ENCODE data around the gene DDX56. TPM values are rescaled to one million over a fixed set of nuclear protein-coding genes. Genes with fewer than 3 reads are reported as not detected.

DDX56 gene
- total and polyA plus RNA-seq, 2 donors from 2014 or later: 62.0 to 83.6 TPM

DNA sequence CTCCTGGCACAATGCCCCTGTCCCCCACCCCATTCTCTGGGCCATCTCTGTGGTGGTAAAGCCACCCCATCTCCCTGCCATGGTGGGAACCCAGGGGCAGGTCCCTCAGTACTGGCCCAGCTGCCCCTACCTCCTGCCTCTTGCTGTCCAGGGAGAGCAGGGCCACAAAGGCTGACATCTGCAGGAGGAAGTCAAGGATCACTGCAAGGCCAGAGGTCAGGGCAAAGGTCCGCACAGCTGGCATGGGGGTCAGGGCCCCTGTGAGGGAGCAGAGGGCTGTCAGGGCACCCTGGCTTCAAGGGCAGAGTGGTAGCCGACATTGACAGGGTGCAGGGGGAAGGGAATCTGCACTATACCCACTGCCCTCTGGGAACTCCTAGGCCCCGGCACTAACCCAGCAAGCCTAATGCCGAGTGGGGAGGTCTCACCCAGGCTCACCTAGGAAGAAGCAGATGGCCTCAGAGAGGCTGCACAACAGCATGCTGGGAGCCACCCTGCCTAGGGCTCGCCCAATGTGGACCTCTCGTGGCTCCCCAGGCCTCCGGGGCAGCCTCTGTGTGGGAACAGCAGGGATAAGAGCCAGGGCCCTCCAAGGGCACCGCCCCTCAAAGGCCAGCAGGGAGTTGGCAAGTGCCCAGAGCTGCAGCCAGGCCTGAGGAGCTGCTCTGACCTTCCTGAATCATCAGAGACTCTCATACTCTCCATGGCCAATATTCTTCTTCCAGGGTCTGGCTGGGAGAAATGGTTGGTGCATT, 40.2 kb downstream of the DDX56 start:
- Histone ChIP-seq H3K27ac (ENCODE audit: low read depth in 2 of 2, low read length in 2 of 2) (no peak overlapping the region), H3K4me3 (ENCODE audit: low read length in 3 of 3) (no peak overlapping the region), H3K9me3 (ENCODE audit: control insufficient read depth in 2 of 3, insufficient read depth in 1 of 3, low read length in 3 of 3) (no peaks in the 10 kb centered on the region), H3K9ac (ENCODE audit: low read length in 3 of 3) (no peak overlapping the region), H3K27me3 (ENCODE audit: control insufficient read depth, insufficient read depth, low read length) (no peaks in the 10 kb centered on the region), H3K36me3 (ENCODE audit: control insufficient read depth in 2 of 3, insufficient read depth in 3 of 3, low read length in 3 of 3) (no peaks in the 10 kb centered on the region), H3K4me1 (ENCODE audit: control insufficient read depth in 2 of 3, insufficient read depth in 2 of 3, low read depth in 1 of 3, low read length in 3 of 3) (no peaks in the 10 kb centered on the region)
- intact Hi-C loops (cut with DNase I): no loop called here
- DNase-seq: no peak
- FAIRE-seq: no peak
- TF ChIP-seq, protein P1, sequence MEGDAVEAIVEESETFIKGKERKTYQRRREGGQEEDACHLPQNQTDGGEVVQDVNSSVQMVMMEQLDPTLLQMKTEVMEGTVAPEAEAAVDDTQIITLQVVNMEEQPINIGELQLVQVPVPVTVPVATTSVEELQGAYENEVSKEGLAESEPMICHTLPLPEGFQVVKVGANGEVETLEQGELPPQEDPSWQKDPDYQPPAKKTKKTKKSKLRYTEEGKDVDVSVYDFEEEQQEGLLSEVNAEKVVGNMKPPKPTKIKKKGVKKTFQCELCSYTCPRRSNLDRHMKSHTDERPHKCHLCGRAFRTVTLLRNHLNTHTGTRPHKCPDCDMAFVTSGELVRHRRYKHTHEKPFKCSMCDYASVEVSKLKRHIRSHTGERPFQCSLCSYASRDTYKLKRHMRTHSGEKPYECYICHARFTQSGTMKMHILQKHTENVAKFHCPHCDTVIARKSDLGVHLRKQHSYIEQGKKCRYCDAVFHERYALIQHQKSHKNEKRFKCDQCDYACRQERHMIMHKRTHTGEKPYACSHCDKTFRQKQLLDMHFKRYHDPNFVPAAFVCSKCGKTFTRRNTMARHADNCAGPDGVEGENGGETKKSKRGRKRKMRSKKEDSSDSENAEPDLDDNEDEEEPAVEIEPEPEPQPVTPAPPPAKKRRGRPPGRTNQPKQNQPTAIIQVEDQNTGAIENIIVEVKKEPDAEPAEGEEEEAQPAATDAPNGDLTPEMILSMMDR (IDR thresholded peaks at IDR 0.05; ENCODE audit: borderline replicate concordance, extremely low read depth, insufficient read depth): no peak

DNA sequence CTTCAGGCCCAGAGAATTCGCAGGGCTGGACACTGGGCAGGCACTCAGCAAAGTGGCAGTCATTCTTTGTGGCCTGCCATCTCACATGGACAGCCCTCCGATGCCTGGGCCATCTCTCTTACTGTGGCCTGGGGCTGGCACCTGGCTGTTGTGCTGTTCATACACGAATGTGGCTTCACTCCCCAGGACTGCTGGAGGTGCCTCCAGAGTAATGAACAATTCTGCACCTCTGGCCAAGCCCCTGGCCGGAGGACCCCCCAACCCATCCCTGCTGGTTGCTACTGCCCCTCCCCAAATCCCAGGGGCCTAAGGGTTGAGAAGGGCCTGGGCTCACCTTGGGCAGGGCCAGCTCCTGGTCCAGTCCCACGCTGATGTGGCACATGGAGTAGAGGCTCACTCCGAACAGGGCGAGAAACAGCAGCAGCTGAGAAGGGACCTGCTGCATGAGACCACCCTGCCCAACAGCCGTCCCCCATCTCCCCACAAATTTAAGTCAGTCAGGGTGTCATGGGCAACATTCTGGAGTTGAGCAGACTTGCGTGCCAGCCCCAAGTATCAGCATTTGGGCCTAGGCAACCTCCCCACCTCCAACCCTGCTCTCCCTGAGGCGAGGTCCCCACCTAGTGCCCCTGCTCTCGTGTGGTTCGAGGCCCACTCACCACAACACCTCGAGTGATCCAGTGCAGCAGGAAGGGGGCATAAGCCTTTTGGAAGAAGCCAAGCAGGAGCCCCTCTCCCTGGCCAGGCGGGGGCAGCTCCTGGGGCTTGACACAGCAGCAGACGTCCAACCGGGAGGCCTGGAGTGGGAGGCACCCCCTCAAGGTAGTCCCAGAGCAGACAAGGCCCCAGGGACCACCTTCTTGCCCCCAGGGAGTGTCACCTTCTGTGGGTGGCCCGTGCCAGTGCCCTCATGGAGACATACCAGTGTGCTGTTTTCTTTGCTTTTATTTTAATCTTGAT, 42.0 kb downstream of the DDX56 start:
- Histone ChIP-seq H3K27ac (ENCODE audit: low read depth in 2 of 2, low read length in 2 of 2) (no peak overlapping the region), H3K4me1 (ENCODE audit: control insufficient read depth in 2 of 3, insufficient read depth in 2 of 3, low read depth in 1 of 3, low read length in 3 of 3) (no peaks in the 10 kb centered on the region), H3K36me3 (ENCODE audit: control insufficient read depth in 2 of 3, insufficient read depth in 3 of 3, low read length in 3 of 3) (no peaks in the 10 kb centered on the region), H3K27me3 (ENCODE audit: control insufficient read depth, insufficient read depth, low read length) (no peaks in the 10 kb centered on the region), H3K9ac (ENCODE audit: low read length in 3 of 3) (no peak overlapping the region), H3K4me3 (ENCODE audit: low read length in 3 of 3) (no peak overlapping the region), H3K9me3 (ENCODE audit: control insufficient read depth in 2 of 3, insufficient read depth in 1 of 3, low read length in 3 of 3) (no peaks in the 10 kb centered on the region)
- TF ChIP-seq, protein P1 (IDR thresholded peaks at IDR 0.05; ENCODE audit: borderline replicate concordance, extremely low read depth, insufficient read depth): no peak
- FAIRE-seq: no peak
- intact Hi-C loops (cut with DNase I): no loop called here
- DNase-seq: no peak

DNA sequence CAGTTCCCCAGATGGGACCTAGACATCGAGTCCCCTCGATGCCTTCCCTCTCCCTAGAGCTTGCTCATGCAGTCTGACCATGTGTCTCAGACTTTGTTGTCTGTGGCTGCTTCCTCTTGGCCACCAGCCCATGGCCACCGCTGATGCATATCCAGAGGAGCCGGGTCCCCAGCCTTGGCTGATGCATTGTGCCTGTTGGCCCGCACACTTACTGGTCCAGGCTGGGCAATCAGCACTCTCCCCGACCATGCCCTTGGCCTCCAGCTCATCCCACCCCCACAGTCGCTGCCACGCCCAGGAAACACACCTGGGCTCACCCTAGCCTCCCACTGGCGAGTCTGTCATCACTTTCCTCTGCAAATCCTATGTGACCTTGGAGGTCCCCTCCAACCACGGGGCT, 42.7 kb downstream of the DDX56 start:
- no peak for DNase-seq
- Histone ChIP-seq H3K4me1 (ENCODE audit: control insufficient read depth in 2 of 3, insufficient read depth in 2 of 3, low read depth in 1 of 3, low read length in 3 of 3) (no peaks in the 10 kb centered on the region), H3K27ac (ENCODE audit: low read depth in 2 of 2, low read length in 2 of 2) (no peak overlapping the region), H3K36me3 (ENCODE audit: control insufficient read depth in 2 of 3, insufficient read depth in 3 of 3, low read length in 3 of 3) (no peaks in the 10 kb centered on the region), H3K4me3 (ENCODE audit: low read length in 3 of 3) (no peak overlapping the region), H3K9ac (ENCODE audit: low read length in 3 of 3) (no peak overlapping the region), H3K9me3 (ENCODE audit: control insufficient read depth in 2 of 3, insufficient read depth in 1 of 3, low read length in 3 of 3) (no peaks in the 10 kb centered on the region), H3K27me3 (ENCODE audit: control insufficient read depth, insufficient read depth, low read length) (no peaks in the 10 kb centered on the region)
- intact Hi-C loops (cut with DNase I): no loop called here
- TF ChIP-seq, protein P1 (IDR thresholded peaks at IDR 0.05; ENCODE audit: borderline replicate concordance, extremely low read depth, insufficient read depth): no peak
- FAIRE-seq: no peak

Data from kidney (tissue), 14 donors.